SU-DHL-6 (cell line): ENCODE results near the gene UGGT2.
"Not testable (repeated sequence)": the region's sequence is repeated elsewhere in the genome, so short reads cannot be mapped to it uniquely, and the experiment has no call there.

ENCODE experiments used
- H2AFZ ChIP-seq: fragments of 200-600 bp; sonication (generic); 2 replicates; pipeline ENCODE4 v1.6.1; 2014; ENCODE audit warnings: low read depth, mild to moderate bottlenecking, moderate library complexity, mixed read lengths, antibody characterized with exemption, low read length; ENCODE audit not compliant: severe bottlenecking
- H3F3A ChIP-seq: fragments of 200-600 bp; shearing (Covaris generic); 2 replicates; pipeline ENCODE4 v1.6.0; 2016; ENCODE audit warnings: antibody characterized with exemption, mild to moderate bottlenecking; ENCODE audit not compliant: insufficient read depth
- H3K27ac ChIP-seq: fragments of 200-600 bp; sonication (generic); 2 replicates; pipeline ENCODE4 v1.5.1; 2016; ENCODE audit warnings: low read depth, mild to moderate bottlenecking, low read length, moderate library complexity, mixed read lengths
- H3K27me3 ChIP-seq: fragments of 200-600 bp; sonication (generic), shearing (Covaris generic); 2 replicates; pipeline ENCODE4 v1.6.0; 2014; ENCODE audit warnings: mild to moderate bottlenecking, low read length
- H3K36me3 ChIP-seq: fragments of 200-600 bp; sonication (generic); 2 replicates; pipeline ENCODE4 v1.6.1; 2014; ENCODE audit warnings: mild to moderate bottlenecking, low read length, mixed read lengths
- H3K4me2 ChIP-seq: fragments of 300-600, 200-600 bp; shearing (Covaris generic), sonication (generic); 2 replicates; pipeline ENCODE4 v1.6.0; 2014; ENCODE audit warnings: low read length, low read depth, mild to moderate bottlenecking; ENCODE audit not compliant: poor library complexity, severe bottlenecking
- H3K4me3 ChIP-seq: fragments of 200-600 bp; sonication (generic); 2 replicates; pipeline ENCODE4 v1.5.1; 2014; ENCODE audit warnings: antibody characterized with exemption, low read length, mild to moderate bottlenecking, mixed read lengths; ENCODE audit not compliant: insufficient read depth, poor library complexity, severe bottlenecking
- H3K79me2 ChIP-seq: fragments of 200-600 bp; sonication (generic); 2 replicates; pipeline ENCODE4 v1.6.1; 2014; ENCODE audit warnings: mild to moderate bottlenecking, low read length, moderate library complexity; ENCODE audit not compliant: insufficient read depth
- H3K9ac ChIP-seq: fragments of 200-600 bp; sonication (generic); 2 replicates; pipeline ENCODE4 v1.7.0; 2014; ENCODE audit warnings: mild to moderate bottlenecking, low read length
- H3K9me2 ChIP-seq: fragments of 200-600 bp; sonication (generic); replicated peaks from 2 replicates; pipeline ENCODE4 v1.6.1; 2014; ENCODE audit warnings: low read length; ENCODE audit not compliant: insufficient read depth
- H3K9me3 ChIP-seq: fragments of 200-600 bp; sonication (generic); 2 replicates; pipeline ENCODE4 v1.6.1; 2014; ENCODE audit warnings: low read length, mixed read lengths; ENCODE audit not compliant: insufficient read depth
- H4K20me1 ChIP-seq: fragments of 200-600 bp; sonication (generic); 2 replicates; pipeline ENCODE4 v1.6.1; 2014; ENCODE audit warnings: low read depth, mild to moderate bottlenecking, antibody characterized with exemption, low read length, moderate library complexity, mixed read lengths
- EZH2phosphoT487 ChIP-seq: fragments of 200-600 bp; sonication (generic), shearing (Covaris generic); conservative IDR thresholded peaks from 2 replicates; pipeline ENCODE4 v1.6.1; 2018; ENCODE audit warnings: mild to moderate bottlenecking, antibody characterized with exemption, low read length, moderate library complexity, mixed read lengths
- TF ChIP-seq, protein P1 (sequence below): fragments of 200-600 bp; sonication (generic); IDR thresholded peaks from one replicate; pipeline ENCODE4 v1.5.1; 2017; ENCODE audit warnings: antibody characterized with exemption, mild to moderate bottlenecking, low read length, moderate library complexity; ENCODE audit not compliant: insufficient read depth, poor library complexity, severe bottlenecking

The UGGT2 gene

DNA sequence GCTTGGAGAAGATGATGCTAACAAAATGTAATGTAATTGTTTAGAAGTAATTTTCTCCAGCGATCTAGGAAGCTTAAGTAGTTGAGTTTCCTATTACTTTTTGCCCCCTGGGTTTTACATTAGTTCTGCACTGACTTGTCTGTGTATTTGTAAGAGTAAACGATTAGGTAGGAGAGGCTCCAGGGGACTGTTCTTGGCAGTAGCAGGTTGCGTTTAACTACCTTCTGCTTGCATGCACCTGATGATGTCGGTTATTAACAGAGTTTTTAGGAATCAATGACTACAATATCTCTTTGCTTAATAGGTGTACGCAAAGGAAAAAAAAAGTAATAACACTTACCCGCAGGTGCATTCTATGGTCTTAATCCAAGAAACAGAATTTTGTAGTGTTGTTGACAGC lies 18.3 kb upstream of the UGGT2 start:
- Histone ChIP-seq H2AFZ (no peak overlapping the region), H3K9me2 (no peaks in the 10 kb centered on the region), H3K27ac (no peak overlapping the region), H3K9me3 (no peaks in the 10 kb centered on the region), H3K9ac (no peak overlapping the region), H3F3A (no peaks in the 10 kb centered on the region), H3K27me3 (no peaks in the 10 kb centered on the region), H3K4me2 (no peak overlapping the region), H3K4me3 (no peak overlapping the region), H3K36me3 (no peaks in the 10 kb centered on the region), H4K20me1 (no peaks in the 10 kb centered on the region), H3K79me2 (no peaks in the 10 kb centered on the region)
- no peak for TF ChIP-seq EZH2phosphoT487

- H2AFZ ChIP-seq, result no peak overlapping the region
- no peaks in the 10 kb centered on the region for H3K79me2 ChIP-seq
- no peak overlapping the region for H3K9ac ChIP-seq
- no peaks in the 10 kb centered on the region for H3F3A ChIP-seq
- H3K4me3 ChIP-seq, result no peak overlapping the region
- no peaks in the 10 kb centered on the region for H3K36me3 ChIP-seq
- H3K27me3 ChIP-seq, result no peaks in the 10 kb centered on the region; the same call in 1 of the 2 replicates
- no peak overlapping the region for H3K4me2 ChIP-seq
- H3K9me2 ChIP-seq, result no peaks in the 10 kb centered on the region
- H3K9me3 ChIP-seq, result no peaks in the 10 kb centered on the region
- TF ChIP-seq, protein P1, sequence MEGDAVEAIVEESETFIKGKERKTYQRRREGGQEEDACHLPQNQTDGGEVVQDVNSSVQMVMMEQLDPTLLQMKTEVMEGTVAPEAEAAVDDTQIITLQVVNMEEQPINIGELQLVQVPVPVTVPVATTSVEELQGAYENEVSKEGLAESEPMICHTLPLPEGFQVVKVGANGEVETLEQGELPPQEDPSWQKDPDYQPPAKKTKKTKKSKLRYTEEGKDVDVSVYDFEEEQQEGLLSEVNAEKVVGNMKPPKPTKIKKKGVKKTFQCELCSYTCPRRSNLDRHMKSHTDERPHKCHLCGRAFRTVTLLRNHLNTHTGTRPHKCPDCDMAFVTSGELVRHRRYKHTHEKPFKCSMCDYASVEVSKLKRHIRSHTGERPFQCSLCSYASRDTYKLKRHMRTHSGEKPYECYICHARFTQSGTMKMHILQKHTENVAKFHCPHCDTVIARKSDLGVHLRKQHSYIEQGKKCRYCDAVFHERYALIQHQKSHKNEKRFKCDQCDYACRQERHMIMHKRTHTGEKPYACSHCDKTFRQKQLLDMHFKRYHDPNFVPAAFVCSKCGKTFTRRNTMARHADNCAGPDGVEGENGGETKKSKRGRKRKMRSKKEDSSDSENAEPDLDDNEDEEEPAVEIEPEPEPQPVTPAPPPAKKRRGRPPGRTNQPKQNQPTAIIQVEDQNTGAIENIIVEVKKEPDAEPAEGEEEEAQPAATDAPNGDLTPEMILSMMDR, result no peak
- no peak for TF ChIP-seq EZH2phosphoT487
- H3K27ac ChIP-seq, result no peak overlapping the region
- H4K20me1 ChIP-seq, result no peaks in the 10 kb centered on the region
These were observed 15.5 kb upstream of the UGGT2 start for GRCh38 chr13:96068729-96069128.

- no peaks in the 10 kb centered on the region for H3K79me2 ChIP-seq
- H3K9me3 ChIP-seq, result no peaks in the 10 kb centered on the region
- H3K4me3 ChIP-seq, result no peak overlapping the region
- no peak overlapping the region for H3K9ac ChIP-seq
- no peaks in the 10 kb centered on the region; the same call in 1 of the 2 replicates for H3K27me3 ChIP-seq
- H3K36me3 ChIP-seq, result no peaks in the 10 kb centered on the region
- no peak overlapping the region for H2AFZ ChIP-seq
- no peaks in the 10 kb centered on the region for H4K20me1 ChIP-seq
- TF ChIP-seq, protein P1, result no peak
- no peak for TF ChIP-seq EZH2phosphoT487
- H3F3A ChIP-seq, result no peaks in the 10 kb centered on the region
- no peaks in the 10 kb centered on the region for H3K9me2 ChIP-seq
- no peak overlapping the region for H3K27ac ChIP-seq
- H3K4me2 ChIP-seq, result no peak overlapping the region
These were observed 12.6 kb upstream of the UGGT2 start for GRCh38 chr13:96065849-96066248.

DNA sequence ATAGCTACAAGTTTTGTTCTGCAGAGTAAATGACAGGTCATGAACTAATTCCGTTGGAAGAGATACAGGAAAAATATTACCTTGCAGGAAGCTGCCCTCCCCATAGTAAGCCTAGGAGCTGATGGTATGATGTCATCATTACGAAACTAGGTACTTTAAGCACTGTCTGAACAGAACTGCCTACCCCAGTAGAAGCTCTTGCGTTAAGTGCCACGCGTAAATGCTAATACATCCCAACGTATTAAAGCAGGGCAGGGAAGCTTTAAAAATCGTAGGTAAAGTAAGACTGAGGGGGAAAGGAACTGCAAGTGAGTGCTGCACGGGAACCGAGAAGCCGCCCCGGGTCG lies 572 bp downstream of the UGGT2 start:
- Histone ChIP-seq H3K4me2 (peak overlapping the region; percentile 69), H3K27ac (peak overlapping the region; percentile 51), H2AFZ (peak overlapping the region; percentile 92), H3K27me3 (no peaks in the 10 kb centered on the region; the same call in 1 of the 2 replicates), H4K20me1 (no peaks in the 10 kb centered on the region), H3K9ac (peak overlapping the region; percentile 70), H3F3A (no peaks in the 10 kb centered on the region), H3K9me3 (no peaks in the 10 kb centered on the region), H3K79me2 (peaks cover 15% of the 10 kb centered on the region; the same call in 1 of the 2 replicates), H3K9me2 (no peaks in the 10 kb centered on the region), H3K36me3 (no peaks in the 10 kb centered on the region), H3K4me3 (peak overlapping the region; percentile 73)
- TF ChIP-seq, protein P1, result no peak
- no peak for TF ChIP-seq EZH2phosphoT487

GRCh38 chr13:96051946-96052345 lies 1.3 kb downstream of the UGGT2 start:
- H2AFZ ChIP-seq, H3K27ac ChIP-seq, H3F3A ChIP-seq, H3K27me3 ChIP-seq, H3K36me3 ChIP-seq, H3K9me3 ChIP-seq, H3K9me2 ChIP-seq, H4K20me1 ChIP-seq: not testable (repeated sequence)
- peak overlapping the region; percentile 73 for H3K4me3 ChIP-seq
- peaks cover 16% of the 10 kb centered on the region for H3K79me2 ChIP-seq
- 0 out of 2 replicates have a peak overlapping the region, but pooled peaks have one; percentile 70 for H3K9ac ChIP-seq
- peak overlapping the region; percentile 69 for H3K4me2 ChIP-seq

DNA sequence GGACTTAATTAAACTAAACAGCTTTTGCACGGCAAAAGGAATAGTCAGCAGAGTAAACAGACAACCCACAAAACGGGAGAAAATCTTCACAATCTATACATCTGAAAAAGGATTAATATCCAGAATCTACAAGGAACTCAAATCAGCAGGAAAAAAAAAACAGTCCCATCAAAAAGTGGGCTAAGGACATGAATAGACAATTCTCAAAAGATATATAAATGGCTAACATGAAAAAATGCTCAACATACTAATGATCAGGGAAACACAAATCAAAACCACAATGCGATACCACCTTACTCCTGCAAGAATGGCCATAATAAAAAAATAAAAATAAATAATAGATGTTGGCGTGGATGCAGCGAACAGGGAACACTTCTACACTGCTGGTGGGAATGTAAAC lies 1.7 kb downstream of the UGGT2 start:
- H3K36me3 ChIP-seq, H3K4me3 ChIP-seq, H3K9me2 ChIP-seq, H3K4me2 ChIP-seq, H3K9ac ChIP-seq, H3K27me3 ChIP-seq, H3K27ac ChIP-seq, H3K9me3 ChIP-seq, H4K20me1 ChIP-seq, H3F3A ChIP-seq, H2AFZ ChIP-seq: not testable (repeated sequence)
- peaks cover 19% of the 10 kb centered on the region for H3K79me2 ChIP-seq
